Fibroblast of villous mesenchyme (primary cell): Measurements from ENCODE around the gene KCTD21. TPM values are rescaled to one million over a fixed set of nuclear protein-coding genes. Genes with fewer than 3 reads are reported as not detected.

Experiments used
- DNase-seq: peaks from one replicate; pipeline ENCODE4 v3.0.0-alpha.2; 2010; ENCODE audit warnings: low read depth
- H3K4me3 ChIP-seq: 2 replicates; pipeline ENCODE4 v1.5.1; 2011; ENCODE audit warnings: low read depth, mild to moderate bottlenecking, low read length
- CTCF ChIP-seq: IDR thresholded peaks from 2 replicates; pipeline ENCODE4 v1.5.1; 2012; ENCODE audit warnings: low read depth, mild to moderate bottlenecking, low read length; ENCODE audit not compliant: insufficient read depth
- total RNA-seq: library from RNA; depleted of rRNA; stranded (reverse); fragments of >200 nt; gene quantifications from 2 replicates; pipeline ENCODE4 v1.2.3, GENCODE V29; 2012

The KCTD21 gene
- total RNA-seq, 1 donor: 11.2 TPM

DNA sequence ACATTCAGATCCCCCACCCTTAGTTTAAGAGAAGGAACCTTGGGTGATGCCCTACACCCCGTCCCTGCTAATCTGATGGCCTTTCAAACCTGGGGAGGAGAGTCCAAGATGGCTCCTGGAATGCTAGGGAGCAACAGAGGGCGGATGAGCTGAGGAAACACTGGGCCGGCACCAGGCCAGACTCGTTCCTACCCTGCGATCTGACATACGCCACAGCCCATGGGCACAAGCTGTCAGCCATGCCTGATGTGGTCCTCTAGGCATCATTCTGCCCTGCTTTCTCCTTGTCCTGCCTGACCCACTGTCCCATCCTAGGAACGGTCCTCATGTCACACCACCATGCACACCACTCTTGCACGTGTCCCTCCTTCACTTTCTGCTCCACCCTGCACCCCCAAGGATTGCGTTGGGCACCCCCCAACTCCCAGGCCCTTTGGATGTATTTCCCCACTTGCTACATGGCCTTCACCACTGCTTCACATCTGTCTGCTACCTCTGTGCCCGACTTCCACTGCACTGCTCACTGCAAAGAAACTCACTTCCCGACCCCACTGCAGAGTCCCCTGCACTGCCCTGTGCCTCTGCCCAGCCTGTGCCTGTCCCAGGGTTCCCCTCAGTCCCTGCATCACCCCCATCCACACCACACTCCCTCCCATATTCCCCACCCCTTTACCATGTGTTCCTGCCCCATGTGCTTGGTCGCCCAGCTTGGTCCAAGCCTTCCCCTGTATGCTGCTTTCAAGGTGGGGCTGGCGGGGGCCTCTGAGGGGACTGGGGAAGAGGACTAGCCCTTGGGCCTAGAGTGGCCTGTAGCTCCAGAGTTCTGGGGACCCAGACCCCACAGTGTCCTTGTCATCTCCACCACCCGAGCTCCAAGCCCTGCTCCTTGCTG lies 29.5 kb upstream of the KCTD21 start:
- DNase-seq: no peak
- TF ChIP-seq CTCF: no peak
- H3K4me3 ChIP-seq: no peak overlapping the region

DNA sequence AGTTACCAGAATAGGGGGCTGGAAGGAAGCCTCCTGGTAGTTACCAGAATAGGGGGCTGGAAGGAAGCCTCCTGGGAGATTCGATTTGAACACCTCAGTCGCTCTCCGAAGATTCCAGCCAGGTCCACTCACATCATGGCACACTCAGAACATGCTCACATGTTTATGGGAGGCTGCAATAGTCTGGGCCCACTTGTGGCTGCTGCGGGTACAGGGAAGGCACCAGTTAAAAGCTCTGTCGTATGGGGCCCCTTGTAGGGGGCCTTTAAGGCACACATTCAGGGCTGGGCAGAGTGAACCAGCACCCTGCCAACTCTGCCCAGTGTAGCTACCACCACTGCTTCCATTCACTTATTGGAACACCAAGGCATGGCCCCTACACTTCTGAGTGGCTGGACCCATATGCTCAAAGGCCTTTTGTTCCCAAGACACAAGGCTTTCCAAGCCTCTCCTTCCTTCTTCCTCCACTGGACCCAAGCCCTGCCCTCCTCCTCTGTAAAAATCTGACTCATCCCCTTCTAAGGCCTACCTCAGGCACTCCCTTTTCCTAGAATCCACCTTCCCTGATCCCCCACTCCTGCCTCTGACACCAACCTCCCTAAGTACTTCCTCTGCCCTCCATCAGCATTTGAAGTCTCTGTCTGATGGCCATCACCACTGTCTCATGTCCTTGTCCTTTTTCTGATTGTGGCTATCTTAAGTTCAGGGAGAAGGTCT lies 28.3 kb upstream of the KCTD21 start:
- DNase-seq: no peak
- TF ChIP-seq CTCF: no peak
- H3K4me3 ChIP-seq: no peak overlapping the region

- DNase-seq: no peak
- H3K4me3 ChIP-seq: no peak overlapping the region
- no peak for TF ChIP-seq CTCF
These were observed 27.6 kb upstream of the KCTD21 start for GRCh38 chr11:78216021-78216420.

DNA sequence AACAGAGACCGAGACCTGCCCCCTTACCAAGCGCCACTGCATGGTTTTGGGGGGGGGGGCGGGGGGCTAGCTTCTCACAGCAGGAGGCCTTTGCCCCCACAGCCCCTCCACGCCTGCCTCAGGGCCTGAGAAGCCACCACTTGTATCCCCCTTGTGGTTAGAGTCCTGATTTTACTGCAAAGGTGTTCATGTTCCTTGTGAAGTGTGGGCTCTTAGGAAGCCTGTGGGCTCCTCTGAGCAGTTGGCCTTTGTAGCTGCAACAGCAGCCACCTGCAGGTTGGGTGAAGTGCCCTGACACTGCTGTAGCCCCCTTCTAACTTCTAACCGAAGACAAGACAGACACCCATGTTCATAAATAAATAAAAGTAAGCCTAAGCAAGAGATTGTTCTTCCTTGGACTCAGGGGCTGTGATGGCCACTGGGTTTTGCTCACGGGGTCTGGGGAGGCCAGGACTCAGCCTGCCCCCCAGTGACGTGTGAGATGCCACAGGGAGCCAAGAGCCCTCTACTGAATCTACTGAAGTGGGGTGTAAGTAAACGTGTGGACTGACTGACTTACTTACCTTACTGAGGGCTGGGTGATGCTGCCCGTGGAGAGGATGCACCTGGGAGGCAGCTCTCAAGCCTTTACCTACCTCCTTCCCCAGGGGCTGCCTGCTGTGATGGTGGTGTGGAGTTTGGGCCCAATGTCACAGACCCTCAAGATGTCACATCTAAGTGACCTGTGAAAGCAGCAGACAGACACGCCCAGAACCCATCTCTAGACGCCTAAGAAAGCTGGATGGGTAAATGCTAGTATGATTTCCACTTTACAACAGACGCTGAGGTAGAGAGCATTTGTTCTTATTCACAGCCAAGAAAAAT lies 26.1 kb upstream of the KCTD21 start:
- H3K4me3 ChIP-seq: no peak overlapping the region
- DNase-seq: no peak

GRCh38 chr11:78213526-78214330 lies 25.3 kb upstream of the KCTD21 start:
- H3K4me3 ChIP-seq: no peak overlapping the region
- DNase-seq: no peak
- no peak for TF ChIP-seq CTCF

More for the DNA sequence above, 26.1 kb upstream of the KCTD21 start:
- no peak for TF ChIP-seq CTCF
